Measurements from ENCODE around the gene LAS1L.
A peak's percentile ranks its signal among the peaks of the same experiment; 100 is the strongest.

Gene LAS1L

GRCh38 chrX:65534450-65535292, at the start of gene LAS1L:
LAS1L (minus strand) TSS chrX:65534787; CDS start chrX:65534715, 72 bp downstream.
- in situ Hi-C loops (cut with MboI; ENCODE audit: low sequenced_read_pairs, unreplicated experiment) = no loop called here
- TF ChIP-seq CTCF (IDR thresholded peaks at IDR 0.05; ENCODE audit: borderline replicate concordance, control extremely low read depth, extremely low read depth, insufficient read depth, missing control alignments) = no peak
- DNase-seq (ENCODE audit: low spot score) = peak; percentile 89

- DNase-seq (ENCODE audit: low spot score) = no peak
- in situ Hi-C loops (cut with MboI; ENCODE audit: low sequenced_read_pairs, unreplicated experiment) = loop anchor here (10.0 to 25.0 kb wide), 6 partner anchors 280 to 1155 kb away; no protein-coding TSS in a partner anchor
- no peak for TF ChIP-seq CTCF (IDR thresholded peaks at IDR 0.05; ENCODE audit: borderline replicate concordance, control extremely low read depth, extremely low read depth, insufficient read depth, missing control alignments)
Measured at GRCh38 chrX:65582450-65583082, 48.0 kb upstream of the LAS1L start.

- in situ Hi-C loops (cut with MboI; ENCODE audit: low sequenced_read_pairs, unreplicated experiment) = loop anchor here (10.0 to 25.0 kb wide), 6 partner anchors 281 to 1156 kb away; no protein-coding TSS in a partner anchor
- TF ChIP-seq CTCF (IDR thresholded peaks at IDR 0.05; ENCODE audit: borderline replicate concordance, control extremely low read depth, extremely low read depth, insufficient read depth, missing control alignments) = peak; percentile 79
- DNase-seq (ENCODE audit: low spot score) = peak; percentile 57
Measured at GRCh38 chrX:65581661-65582339, 47.2 kb upstream of the LAS1L start.

GRCh38 chrX:65578346-65578745, 43.8 kb upstream of the LAS1L start:
- DNase-seq (ENCODE audit: low spot score) = no peak
- no peak for TF ChIP-seq CTCF (IDR thresholded peaks at IDR 0.05; ENCODE audit: borderline replicate concordance, control extremely low read depth, extremely low read depth, insufficient read depth, missing control alignments)
- in situ Hi-C loops (cut with MboI; ENCODE audit: low sequenced_read_pairs, unreplicated experiment) = loop anchor here (25.0 kb wide), 5 partner anchors 284 to 1159 kb away; no protein-coding TSS in a partner anchor

- in situ Hi-C loops (cut with MboI; ENCODE audit: low sequenced_read_pairs, unreplicated experiment) = loop anchor here (25.0 kb wide), 5 partner anchors 286 to 1161 kb away; no protein-coding TSS in a partner anchor
- no peak for TF ChIP-seq CTCF (IDR thresholded peaks at IDR 0.05; ENCODE audit: borderline replicate concordance, control extremely low read depth, extremely low read depth, insufficient read depth, missing control alignments)
- no peak for DNase-seq (ENCODE audit: low spot score)
Measured at GRCh38 chrX:65576160-65576559, 41.6 kb upstream of the LAS1L start.

GRCh38 chrX:65575022-65575421, 40.4 kb upstream of the LAS1L start:
- DNase-seq (ENCODE audit: low spot score) = no peak
- in situ Hi-C loops (cut with MboI; ENCODE audit: low sequenced_read_pairs, unreplicated experiment) = loop anchor here (25.0 kb wide), 5 partner anchors 287 to 1162 kb away; no protein-coding TSS in a partner anchor
- no peak for TF ChIP-seq CTCF (IDR thresholded peaks at IDR 0.05; ENCODE audit: borderline replicate concordance, control extremely low read depth, extremely low read depth, insufficient read depth, missing control alignments)

Measured in GM13976 (cell line).